ENCODE data around the gene MRC2.

MRC2 gene

DNA sequence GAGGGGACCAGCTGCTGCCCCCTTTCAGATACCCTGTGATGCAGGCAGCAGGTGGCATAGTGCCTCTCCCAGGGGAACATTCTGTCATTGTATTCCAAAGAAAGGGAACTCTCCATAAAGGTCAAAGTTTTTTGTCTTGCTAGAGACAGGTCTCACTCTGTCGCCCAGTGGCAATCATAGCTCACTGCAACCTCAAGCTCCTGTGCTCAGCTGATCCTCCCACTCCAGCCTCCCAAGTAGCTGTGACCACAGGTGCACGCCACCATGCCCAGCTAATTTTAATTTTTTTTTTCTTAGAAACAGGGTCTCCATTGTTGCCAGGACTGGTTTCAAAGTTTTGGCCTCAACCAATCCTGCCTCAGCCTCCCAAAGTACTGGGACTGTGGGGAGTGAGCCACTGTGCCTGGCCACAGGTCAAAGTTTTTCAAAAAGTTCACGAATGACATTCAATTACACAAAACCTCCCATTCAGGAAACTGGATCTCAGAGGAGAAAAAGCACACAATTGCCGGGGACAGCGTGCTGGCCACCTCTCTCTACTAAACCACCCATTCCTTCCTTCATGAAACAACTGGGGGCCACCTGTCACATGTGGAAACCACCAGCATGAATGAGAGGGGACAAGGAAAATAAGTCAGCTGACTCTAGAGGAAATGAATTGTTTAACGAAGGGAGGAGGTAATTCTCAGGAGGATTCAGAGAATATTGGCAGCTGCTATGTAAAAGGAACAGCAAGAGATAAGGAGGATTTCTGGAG lies 100.6 kb downstream of the MRC2 start:
- no peak for DNase-seq

DNA sequence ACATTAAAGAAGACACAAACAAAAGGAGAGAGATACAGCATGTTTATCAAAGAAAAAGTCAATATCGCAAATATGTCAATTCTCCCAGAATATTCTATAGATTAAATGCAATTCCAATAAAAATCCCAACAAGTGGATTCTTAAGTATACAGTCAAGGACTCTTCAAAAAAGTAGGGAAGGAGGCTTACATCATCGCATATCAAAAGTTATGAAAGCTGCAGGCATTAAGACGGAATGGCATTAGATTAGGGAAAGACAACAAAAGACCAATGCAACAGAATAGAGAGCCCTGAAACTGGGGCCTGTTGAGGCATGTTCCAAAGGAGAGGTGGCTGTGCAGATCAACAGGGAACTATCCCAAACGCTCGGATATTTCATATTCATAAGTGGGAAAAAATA lies 104.7 kb downstream of the MRC2 start:
- no peak for DNase-seq

DNA sequence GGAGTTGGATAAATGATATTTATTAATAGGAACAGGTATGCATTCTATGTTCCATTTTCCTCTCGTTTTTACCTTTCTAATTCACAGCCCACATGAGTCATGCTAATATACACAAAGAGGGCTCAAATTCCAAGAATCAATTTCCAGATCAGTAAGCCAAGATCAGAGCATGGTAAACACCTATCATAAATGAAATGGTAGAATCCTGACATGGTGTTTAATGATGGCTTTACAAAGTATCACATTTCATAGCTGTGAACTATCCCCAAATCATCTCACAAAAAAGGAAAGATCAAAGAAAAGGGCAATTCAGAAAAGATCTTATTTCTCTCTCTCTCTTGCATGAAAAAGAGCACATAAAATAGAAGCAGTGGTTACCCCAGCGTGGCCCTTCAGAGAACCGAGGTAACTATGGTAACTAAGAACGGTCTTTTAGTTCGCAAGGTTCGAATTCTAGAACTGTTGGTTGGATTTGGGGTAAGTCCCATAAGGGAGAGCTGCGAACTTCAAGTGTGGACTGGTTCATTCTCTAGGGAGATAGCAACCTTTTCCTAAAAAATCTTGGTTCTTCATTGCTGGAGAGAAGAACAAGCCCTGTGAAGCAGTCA lies 107.7 kb downstream of the MRC2 start:
- no peak for DNase-seq

DNA sequence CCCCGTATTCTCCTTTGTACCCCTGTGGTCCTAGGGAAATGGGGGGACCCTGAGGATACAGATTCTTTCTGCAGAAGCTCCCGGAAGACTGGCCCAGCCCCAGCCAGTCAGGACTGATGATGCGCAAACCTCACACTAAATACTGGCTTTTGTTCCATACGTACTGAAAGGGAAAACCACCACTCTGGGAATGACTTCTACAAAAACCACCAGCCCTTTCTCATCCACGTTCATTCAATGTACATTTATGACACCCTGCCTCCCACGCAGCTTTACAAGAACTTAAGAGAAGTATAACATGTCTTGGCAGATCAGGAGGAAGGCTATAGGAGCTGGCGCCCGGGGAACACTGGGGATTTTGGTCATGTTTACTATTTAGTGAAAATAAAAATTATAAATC lies 110.0 kb downstream of the MRC2 start:
- no peak for DNase-seq

DNA sequence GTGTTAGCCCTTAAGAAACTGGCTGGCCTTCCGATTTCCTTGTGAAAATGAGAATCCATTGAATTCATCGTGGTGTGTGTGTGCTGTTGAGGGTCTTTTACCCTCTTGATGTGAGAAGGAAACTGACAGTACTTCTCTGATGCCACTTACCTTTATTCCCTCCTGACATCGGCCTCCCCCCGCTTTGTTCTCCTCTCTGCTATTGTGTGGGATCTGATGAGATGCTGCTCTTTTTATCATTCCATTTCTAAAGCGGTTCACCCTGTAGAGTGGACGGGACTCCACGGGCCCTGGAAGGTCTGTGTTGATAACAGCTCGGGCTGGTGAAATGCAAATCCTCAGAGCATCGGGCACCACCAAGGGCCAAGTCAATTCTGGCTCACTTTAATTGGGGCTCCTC lies 110.8 kb downstream of the MRC2 start:
- DNase-seq, result no peak

DNA sequence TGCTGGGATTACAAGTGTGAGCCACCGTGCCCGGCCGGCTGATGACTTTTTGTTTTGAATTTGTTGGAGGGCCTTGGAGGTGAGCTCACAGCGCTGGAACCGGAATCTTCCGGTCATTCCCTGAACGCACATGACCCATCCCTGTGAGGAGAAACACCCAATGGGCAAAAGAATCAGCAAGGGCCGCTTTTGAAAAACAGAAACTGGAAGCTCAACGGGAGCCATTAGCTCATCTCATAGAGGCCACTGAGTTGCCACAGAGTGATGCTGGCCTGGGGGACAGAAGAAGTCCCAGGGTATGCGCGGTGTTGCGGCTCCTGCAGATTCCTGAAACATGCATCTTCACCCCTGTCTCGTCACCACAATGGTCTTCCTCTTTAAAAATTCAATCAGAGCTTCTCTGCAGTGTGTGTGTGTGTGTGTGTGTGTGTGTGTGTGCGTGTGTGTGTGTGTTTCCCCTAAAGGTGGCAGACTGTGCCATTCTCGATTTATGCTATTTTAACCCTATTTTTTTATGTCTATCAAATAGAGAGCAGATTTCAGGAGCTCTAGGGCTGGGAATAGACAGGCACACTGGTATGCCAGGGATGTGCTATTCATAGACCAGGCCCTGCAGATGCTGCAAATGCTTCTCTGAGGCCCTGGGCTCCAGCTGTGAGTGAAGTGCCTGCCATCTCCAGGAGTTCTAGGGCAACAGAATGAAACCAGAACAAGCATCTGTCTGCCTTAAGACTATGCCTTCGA lies 112.3 kb downstream of the MRC2 start:
- no peak for DNase-seq

DNA sequence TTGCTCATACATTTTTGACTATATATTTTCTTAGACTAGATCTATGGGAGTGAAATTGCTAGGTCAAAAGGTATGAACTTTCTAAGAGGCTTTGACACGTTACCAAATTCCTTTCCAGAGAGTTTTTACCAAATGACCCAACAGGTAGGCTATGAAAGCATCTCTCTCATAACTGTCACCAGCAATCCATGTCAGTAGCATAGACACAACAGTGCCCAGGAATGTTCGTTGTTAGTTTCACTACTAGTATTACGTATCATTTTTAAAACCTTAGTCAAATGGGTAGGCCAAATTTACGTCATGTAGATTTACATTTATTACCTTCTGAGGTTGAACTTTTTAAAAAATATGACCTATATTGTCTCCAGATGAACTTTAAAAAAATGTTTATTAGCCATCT lies 113.8 kb downstream of the MRC2 start:
- DNase-seq, result no peak

All from activated effector memory CD4-positive, alpha-beta T cell treated with Interleukin-2 at 50 U/mL for 16 hours (primary cell).